Measurements from ENCODE around the gene MIPEP. TPM values are rescaled to one million over a fixed set of nuclear protein-coding genes. Genes with fewer than 3 reads are reported as not detected.
"Not testable (repeated sequence)": the region's sequence is repeated elsewhere in the genome, so short reads cannot be mapped to it uniquely, and the experiment has no call there.

Gene MIPEP
- total and polyA plus RNA-seq, 4 donors: 3.6 to 9.1 (median 6.5) TPM

DNA sequence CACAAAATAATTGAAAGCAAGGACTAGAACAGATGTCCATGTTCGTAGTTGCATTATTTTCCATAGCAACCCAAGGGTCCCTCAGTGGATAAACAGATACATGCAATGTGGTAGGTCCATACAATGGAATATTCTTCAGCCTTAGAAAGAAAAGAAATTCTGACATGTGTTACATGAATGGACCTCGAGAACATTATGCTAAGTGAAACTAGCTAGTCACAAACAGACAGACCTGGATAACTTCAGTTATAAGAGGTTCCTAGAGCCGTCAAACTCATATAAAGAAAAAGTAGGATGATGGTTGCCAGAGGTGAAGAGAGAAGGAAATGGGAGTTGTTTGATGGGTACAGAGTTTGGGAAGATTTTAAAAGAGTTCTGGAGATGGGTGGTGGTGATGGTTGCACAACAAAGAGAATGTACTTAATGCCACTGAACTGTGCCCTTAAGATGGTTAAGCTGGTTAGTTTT lies 8.3 kb upstream of the MIPEP start, which contains the start of gene C1QTNF9B:
C1QTNF9B (minus strand) TSS at position 51 of the 468 bp plus-strand sequence.
- H3K9me3 ChIP-seq (ENCODE audit: control insufficient read depth, low read length); H3K4me1 ChIP-seq (ENCODE audit: control insufficient read depth in 1 of 2, insufficient read depth in 2 of 2, low read length in 2 of 2); H3K36me3 ChIP-seq (ENCODE audit: control insufficient read depth in 1 of 2, insufficient read depth in 2 of 2, low read length in 1 of 2); DNase-seq; ATAC-seq (ENCODE audit: low FRiP score); H3K27ac ChIP-seq (ENCODE audit: low read depth in 1 of 2, low read length in 2 of 2); H3K27me3 ChIP-seq (ENCODE audit: control insufficient read depth in 1 of 2, insufficient read depth in 2 of 2, low read length in 1 of 2); H3K4me3 ChIP-seq (ENCODE audit: low read length in 2 of 2): not testable (repeated sequence)
- intact Hi-C loops (cut with DNase I): loop anchor here in 1 of 2 donors (5.0 kb wide), 1 partner anchor 430 kb away; no protein-coding TSS in a partner anchor
- 83 to 90% methylated on average over 3 of the region's 3 CpGs for WGBS, 2 donors

DNA sequence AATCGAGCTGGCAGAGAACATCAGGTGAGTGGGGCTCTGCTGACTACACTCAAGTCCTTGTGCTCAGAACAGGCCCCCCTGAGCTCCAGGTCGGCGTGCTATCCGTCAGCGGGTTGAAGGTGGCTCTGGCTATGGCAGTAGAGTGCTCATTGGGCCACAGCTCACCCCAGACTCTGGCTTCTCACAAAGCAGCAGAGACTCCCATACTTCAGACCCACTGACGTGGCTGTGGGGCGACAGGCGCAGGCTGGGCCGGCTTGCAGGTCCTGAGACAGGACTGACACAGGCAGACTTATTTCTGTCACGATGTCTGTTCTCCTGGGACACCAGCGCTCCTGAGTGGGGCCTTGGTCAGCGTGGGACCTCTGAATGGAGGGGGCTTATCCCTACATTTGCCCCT lies 5.5 kb upstream of the MIPEP start:
- intact Hi-C loops (cut with DNase I): loop anchor here in 1 of 2 donors (5.0 kb wide), 1 partner anchor 427 kb away; no protein-coding TSS in a partner anchor
- 81 to 87% methylated on average over 9 to 12 of the region's 12 CpGs for WGBS, 2 donors
- H3K27me3 ChIP-seq (ENCODE audit: control insufficient read depth in 1 of 2, insufficient read depth in 2 of 2, low read length in 1 of 2); ATAC-seq (ENCODE audit: low FRiP score); H3K36me3 ChIP-seq (ENCODE audit: control insufficient read depth in 1 of 2, insufficient read depth in 2 of 2, low read length in 1 of 2); H3K4me3 ChIP-seq (ENCODE audit: low read length in 2 of 2); H3K9me3 ChIP-seq (ENCODE audit: control insufficient read depth, low read length); DNase-seq; H3K4me1 ChIP-seq (ENCODE audit: control insufficient read depth in 1 of 2, insufficient read depth in 2 of 2, low read length in 2 of 2); H3K27ac ChIP-seq (ENCODE audit: low read depth in 1 of 2, low read length in 2 of 2): not testable (repeated sequence)

DNA sequence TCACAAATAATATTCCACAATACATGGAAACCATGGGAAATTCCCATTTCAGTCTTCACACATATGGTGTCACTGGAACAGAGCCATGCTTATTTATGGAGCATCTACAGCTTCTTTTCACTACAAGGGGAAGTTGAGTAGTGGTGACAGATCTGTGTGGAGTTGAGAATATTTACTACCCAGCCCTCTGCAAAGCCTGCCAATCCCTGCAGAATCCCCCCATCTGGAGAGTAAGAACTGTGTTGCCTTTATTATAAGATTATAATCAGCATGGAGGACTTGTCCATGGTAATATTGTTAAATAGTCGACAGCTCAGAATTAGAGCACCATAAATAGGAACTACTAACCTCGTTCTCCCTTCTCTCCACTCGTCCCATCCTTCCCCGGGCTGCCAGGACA lies 4.6 kb upstream of the MIPEP start:
- ATAC-seq (ENCODE audit: low FRiP score); DNase-seq; H3K36me3 ChIP-seq (ENCODE audit: control insufficient read depth in 1 of 2, insufficient read depth in 2 of 2, low read length in 1 of 2); intact Hi-C loops (cut with DNase I); H3K27ac ChIP-seq (ENCODE audit: low read depth in 1 of 2, low read length in 2 of 2); H3K4me3 ChIP-seq (ENCODE audit: low read length in 2 of 2); H3K27me3 ChIP-seq (ENCODE audit: control insufficient read depth in 1 of 2, insufficient read depth in 2 of 2, low read length in 1 of 2); H3K9me3 ChIP-seq (ENCODE audit: control insufficient read depth, low read length); H3K4me1 ChIP-seq (ENCODE audit: control insufficient read depth in 1 of 2, insufficient read depth in 2 of 2, low read length in 2 of 2): not testable (repeated sequence)
- 63 to 83% methylated on average over 1 to 4 of the region's 4 CpGs for WGBS, 2 donors

DNA sequence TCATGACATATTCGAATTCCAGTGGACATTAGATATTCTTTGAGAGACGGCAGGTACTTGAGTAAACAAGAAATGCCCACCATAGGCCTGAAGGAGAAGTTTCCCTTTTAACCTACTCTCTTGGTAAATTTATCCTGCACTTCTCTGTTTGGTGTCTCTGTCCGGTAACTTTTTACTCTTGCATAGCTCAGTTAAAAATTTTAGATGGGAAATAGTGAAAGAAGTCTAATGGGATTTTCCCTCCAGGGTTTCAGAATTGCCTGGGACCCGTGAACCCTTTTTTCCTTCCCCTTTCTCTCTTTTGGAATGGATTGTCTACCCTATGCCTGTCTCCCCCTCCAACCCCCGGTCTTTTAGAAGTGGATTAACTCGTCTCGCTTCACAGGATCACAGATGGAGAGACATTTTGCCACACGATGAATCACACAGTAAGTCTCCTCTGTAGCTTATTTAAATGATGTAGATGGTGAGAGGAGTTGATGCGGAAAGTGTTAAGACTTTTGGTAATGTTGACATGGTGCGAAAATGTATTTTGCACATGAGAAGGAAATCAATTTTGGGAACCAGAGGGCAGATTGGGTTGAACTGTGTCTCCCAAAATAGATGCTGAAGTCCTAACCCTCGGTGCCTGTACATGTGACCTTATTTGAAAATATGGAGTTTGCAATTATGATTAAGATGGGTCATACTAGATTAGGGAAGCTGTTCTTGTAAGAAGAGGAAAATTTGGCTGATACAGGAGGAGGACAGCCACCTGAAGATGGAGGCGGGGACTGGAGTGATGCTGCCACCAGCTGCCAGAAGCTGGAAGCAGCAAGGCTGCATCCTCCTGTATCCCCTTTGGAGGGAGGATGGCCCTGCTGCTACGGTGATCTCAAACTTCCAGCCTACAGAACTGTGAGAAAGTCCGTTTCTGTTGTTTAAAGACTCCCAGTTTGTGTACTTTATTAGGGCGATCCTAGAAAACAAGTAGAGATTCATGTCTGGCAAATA lies 711 bp upstream of the MIPEP start:
- DNase-seq (no peak), ATAC-seq (ENCODE audit: low FRiP score) (no peak)
- Histone ChIP-seq H3K9me3 (ENCODE audit: control insufficient read depth, low read length) (no peaks in the 10 kb centered on the region), H3K27ac (ENCODE audit: low read depth in 1 of 2, low read length in 2 of 2) (no peak overlapping the region), H3K4me3 (ENCODE audit: low read length in 2 of 2) (no peak overlapping the region), H3K27me3 (ENCODE audit: control insufficient read depth in 1 of 2, insufficient read depth in 2 of 2, low read length in 1 of 2) (no peaks in the 10 kb centered on the region), H3K4me1 (ENCODE audit: control insufficient read depth in 1 of 2, insufficient read depth in 2 of 2, low read length in 2 of 2) (no peaks in the 10 kb centered on the region), H3K36me3 (ENCODE audit: control insufficient read depth in 1 of 2, insufficient read depth in 2 of 2, low read length in 1 of 2) (no peaks in the 10 kb centered on the region)
- 37 to 42% methylated on average over 15 of the region's 15 CpGs for WGBS, 2 donors
- intact Hi-C loops (cut with DNase I): no loop called here

DNA sequence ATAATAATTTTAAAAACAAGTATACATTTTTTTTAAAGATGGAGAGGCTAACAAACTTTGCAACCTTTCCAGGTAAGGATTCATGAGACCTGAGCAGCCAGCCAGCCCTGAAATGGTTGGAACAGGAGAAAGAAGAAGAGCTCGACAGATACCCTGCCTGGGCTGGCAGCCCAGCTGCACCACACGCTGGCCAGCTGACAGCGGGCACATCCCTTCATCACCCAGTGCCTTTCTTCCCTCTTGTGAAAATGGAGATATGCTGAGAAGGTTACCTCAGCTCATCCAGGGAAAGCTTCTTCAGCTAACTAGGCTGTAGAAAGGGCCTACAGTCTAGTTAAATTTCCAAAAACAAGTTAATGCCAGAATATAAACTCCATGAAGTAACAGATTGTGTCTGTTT lies 4.8 kb downstream of the MIPEP start:
- H3K27ac ChIP-seq (ENCODE audit: low read depth in 1 of 2, low read length in 2 of 2); DNase-seq; H3K4me1 ChIP-seq (ENCODE audit: control insufficient read depth in 1 of 2, insufficient read depth in 2 of 2, low read length in 2 of 2); H3K9me3 ChIP-seq (ENCODE audit: control insufficient read depth, low read length); ATAC-seq (ENCODE audit: low FRiP score); H3K27me3 ChIP-seq (ENCODE audit: control insufficient read depth in 1 of 2, insufficient read depth in 2 of 2, low read length in 1 of 2); H3K4me3 ChIP-seq (ENCODE audit: low read length in 2 of 2); H3K36me3 ChIP-seq (ENCODE audit: control insufficient read depth in 1 of 2, insufficient read depth in 2 of 2, low read length in 1 of 2); intact Hi-C loops (cut with DNase I): not testable (repeated sequence)
- 93 to 94% methylated on average over 3 of the region's 3 CpGs for WGBS, 2 donors

DNA sequence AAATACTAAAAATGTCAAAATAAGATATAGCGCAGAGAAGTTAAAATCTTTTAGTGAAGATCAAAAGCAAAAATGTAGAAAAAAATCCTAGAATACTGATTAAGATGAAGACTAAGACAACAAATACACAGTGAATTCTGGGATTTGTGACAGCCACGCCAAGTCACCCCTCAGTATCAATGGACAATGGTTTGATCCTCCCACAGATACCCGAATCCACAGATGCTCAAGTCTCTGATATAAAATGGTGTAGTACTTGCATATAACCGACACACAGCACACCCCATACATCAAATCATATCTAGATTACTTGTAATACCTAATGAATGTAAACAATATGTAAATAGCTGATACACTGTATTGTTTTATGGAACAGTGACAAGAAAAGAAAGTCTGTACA lies 5.9 kb downstream of the MIPEP start:
- H3K27me3 ChIP-seq (ENCODE audit: control insufficient read depth in 1 of 2, insufficient read depth in 2 of 2, low read length in 1 of 2): no peaks in the 10 kb centered on the region
- no peak for DNase-seq
- 94 to 97% methylated on average over 4 of the region's 4 CpGs for WGBS, 2 donors
- intact Hi-C loops (cut with DNase I): no loop called here
- peaks cover 0 to 4% of the 10 kb centered on the region in 2 donors for H3K36me3 ChIP-seq (ENCODE audit: control insufficient read depth in 1 of 2, insufficient read depth in 2 of 2, low read length in 1 of 2)
- no peak overlapping the region for H3K27ac ChIP-seq (ENCODE audit: low read depth in 1 of 2, low read length in 2 of 2)
- ATAC-seq (ENCODE audit: low FRiP score): no peak
- no peaks in the 10 kb centered on the region for H3K4me1 ChIP-seq (ENCODE audit: control insufficient read depth in 1 of 2, insufficient read depth in 2 of 2, low read length in 2 of 2)
- H3K4me3 ChIP-seq (ENCODE audit: low read length in 2 of 2): no peak overlapping the region
- H3K9me3 ChIP-seq (ENCODE audit: control insufficient read depth, low read length): no peaks in the 10 kb centered on the region

DNA sequence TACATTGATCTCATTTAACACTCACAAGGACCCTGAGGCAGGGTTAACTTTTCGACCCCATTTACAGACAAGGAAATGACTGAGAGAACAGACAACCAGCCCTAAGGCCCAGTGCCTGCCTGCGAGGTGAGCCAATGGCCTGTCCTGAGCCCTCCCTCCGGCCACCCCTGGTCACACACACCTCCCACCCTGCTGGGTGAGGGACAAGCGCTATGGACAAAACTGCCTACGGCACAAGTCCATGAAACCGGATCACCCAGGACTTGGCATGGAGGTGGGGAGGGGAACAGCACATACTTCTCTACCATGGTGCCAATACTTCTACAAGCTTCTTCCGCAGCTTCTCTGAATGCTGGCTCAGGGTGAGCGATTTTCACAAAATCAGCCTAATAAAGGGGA lies 7.8 kb downstream of the MIPEP start:
- H3K4me3 ChIP-seq (ENCODE audit: low read length in 2 of 2); H3K4me1 ChIP-seq (ENCODE audit: control insufficient read depth in 1 of 2, insufficient read depth in 2 of 2, low read length in 2 of 2); H3K36me3 ChIP-seq (ENCODE audit: control insufficient read depth in 1 of 2, insufficient read depth in 2 of 2, low read length in 1 of 2); H3K9me3 ChIP-seq (ENCODE audit: control insufficient read depth, low read length); DNase-seq; H3K27ac ChIP-seq (ENCODE audit: low read depth in 1 of 2, low read length in 2 of 2); H3K27me3 ChIP-seq (ENCODE audit: control insufficient read depth in 1 of 2, insufficient read depth in 2 of 2, low read length in 1 of 2); intact Hi-C loops (cut with DNase I): not testable (repeated sequence)
- peak; percentile 56 for ATAC-seq (ENCODE audit: low FRiP score)
- 91 to 92% methylated on average over 8 of the region's 8 CpGs for WGBS, 2 donors

DNA sequence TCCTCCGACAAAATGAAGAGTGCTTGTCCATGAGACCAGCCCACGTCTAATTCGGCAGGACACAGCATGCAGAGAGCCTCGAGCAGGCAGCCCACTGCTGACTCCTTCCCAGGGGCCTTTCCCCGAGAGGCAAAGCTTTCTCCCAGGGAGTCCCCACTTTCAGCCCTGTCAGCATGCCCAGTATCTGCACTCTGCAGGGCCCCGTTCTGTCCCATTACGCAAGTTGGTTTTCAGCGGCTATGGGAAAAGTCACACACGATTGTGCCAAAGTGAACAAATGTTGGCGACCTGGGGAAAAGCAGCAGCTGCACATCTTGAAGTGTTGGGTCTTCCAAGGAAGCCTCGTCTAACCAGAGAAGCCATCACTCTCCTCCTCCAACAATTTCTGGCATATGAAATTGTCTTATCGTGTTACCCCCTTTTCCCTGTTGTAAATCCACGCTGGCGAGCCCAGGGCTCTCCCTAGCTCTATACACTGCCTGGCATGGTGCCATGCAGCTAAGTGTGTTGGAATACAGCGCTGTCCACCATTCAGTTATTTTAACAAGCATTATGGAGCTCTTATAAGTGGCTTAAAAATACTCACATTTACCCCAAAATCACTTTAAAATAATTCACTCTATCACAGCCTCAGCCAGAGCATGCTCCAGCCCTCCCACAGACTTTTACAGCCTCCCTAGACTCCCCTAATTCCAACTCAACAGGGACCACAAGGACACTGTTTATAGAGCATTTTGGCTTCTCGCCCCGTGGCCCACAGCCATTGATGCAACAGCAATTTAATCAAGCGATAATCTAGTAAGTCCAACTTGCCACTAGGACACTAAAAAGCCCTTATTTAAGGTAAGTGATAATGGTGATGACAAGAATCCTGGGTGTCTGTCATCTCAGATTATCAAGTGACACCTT lies 8.5 kb downstream of the MIPEP start:
- H3K9me3 ChIP-seq (ENCODE audit: control insufficient read depth, low read length); H3K27ac ChIP-seq (ENCODE audit: low read depth in 1 of 2, low read length in 2 of 2); H3K36me3 ChIP-seq (ENCODE audit: control insufficient read depth in 1 of 2, insufficient read depth in 2 of 2, low read length in 1 of 2); intact Hi-C loops (cut with DNase I); DNase-seq; H3K27me3 ChIP-seq (ENCODE audit: control insufficient read depth in 1 of 2, insufficient read depth in 2 of 2, low read length in 1 of 2); H3K4me1 ChIP-seq (ENCODE audit: control insufficient read depth in 1 of 2, insufficient read depth in 2 of 2, low read length in 2 of 2); H3K4me3 ChIP-seq (ENCODE audit: low read length in 2 of 2): not testable (repeated sequence)
- WGBS, 2 donors: 90 to 92% methylated on average over 14 to 16 of the region's 18 CpGs
- ATAC-seq (ENCODE audit: low FRiP score): peak; percentile 53
